GM12801 (cell line): ENCODE measurements around the gene YEATS2.

Experiments used
- TF ChIP-seq, protein P1 (sequence below): IDR thresholded peaks from one replicate; pipeline ENCODE4 v1.5.1; 2011; ENCODE audit warnings: control low read depth; ENCODE audit not compliant: insufficient read length; ENCODE audit errors: extremely low read depth

The YEATS2 gene

DNA sequence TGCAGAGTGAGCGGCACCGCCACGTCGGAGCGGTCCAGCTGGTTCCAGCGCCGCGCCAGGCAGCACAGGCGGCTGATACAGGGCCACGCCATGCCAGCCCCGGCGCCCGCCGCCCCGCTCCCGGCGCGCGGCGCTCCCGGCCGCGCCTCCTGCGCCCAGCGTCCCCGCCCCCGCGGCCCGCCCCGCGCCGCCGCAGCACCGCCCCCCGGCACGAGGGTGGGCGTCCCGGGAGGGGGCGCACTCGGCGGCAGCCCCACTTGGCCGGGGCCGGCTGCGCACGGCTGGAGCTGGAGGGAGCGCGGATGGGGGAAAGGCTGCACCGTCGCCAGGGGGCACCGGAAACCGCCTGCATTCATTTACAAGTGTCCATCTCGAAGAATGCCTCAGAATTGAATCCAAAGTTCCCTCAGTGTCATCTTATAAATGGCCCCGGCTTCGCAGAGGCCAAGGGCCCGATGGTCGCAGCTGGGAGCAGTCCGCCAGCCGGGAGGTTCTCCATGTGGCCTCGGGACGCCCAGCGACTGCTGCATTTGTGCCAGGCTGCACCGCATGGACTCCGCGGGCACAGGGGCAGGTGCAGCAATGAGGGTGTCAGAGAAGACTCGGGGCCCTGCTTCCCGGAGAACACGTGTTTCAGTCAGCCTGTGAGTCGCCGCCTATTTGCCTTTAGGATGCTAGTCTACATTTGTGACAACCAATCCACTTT, 128.0 kb downstream of the YEATS2 start, which contains the start of gene MAP6D1:
Gene MAP6D1 (minus strand): TSS at position 122 of the 706 bp plus-strand sequence. CDS start 30 bp downstream, at position 92.
- TF ChIP-seq, protein P1, sequence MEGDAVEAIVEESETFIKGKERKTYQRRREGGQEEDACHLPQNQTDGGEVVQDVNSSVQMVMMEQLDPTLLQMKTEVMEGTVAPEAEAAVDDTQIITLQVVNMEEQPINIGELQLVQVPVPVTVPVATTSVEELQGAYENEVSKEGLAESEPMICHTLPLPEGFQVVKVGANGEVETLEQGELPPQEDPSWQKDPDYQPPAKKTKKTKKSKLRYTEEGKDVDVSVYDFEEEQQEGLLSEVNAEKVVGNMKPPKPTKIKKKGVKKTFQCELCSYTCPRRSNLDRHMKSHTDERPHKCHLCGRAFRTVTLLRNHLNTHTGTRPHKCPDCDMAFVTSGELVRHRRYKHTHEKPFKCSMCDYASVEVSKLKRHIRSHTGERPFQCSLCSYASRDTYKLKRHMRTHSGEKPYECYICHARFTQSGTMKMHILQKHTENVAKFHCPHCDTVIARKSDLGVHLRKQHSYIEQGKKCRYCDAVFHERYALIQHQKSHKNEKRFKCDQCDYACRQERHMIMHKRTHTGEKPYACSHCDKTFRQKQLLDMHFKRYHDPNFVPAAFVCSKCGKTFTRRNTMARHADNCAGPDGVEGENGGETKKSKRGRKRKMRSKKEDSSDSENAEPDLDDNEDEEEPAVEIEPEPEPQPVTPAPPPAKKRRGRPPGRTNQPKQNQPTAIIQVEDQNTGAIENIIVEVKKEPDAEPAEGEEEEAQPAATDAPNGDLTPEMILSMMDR = no peak

DNA sequence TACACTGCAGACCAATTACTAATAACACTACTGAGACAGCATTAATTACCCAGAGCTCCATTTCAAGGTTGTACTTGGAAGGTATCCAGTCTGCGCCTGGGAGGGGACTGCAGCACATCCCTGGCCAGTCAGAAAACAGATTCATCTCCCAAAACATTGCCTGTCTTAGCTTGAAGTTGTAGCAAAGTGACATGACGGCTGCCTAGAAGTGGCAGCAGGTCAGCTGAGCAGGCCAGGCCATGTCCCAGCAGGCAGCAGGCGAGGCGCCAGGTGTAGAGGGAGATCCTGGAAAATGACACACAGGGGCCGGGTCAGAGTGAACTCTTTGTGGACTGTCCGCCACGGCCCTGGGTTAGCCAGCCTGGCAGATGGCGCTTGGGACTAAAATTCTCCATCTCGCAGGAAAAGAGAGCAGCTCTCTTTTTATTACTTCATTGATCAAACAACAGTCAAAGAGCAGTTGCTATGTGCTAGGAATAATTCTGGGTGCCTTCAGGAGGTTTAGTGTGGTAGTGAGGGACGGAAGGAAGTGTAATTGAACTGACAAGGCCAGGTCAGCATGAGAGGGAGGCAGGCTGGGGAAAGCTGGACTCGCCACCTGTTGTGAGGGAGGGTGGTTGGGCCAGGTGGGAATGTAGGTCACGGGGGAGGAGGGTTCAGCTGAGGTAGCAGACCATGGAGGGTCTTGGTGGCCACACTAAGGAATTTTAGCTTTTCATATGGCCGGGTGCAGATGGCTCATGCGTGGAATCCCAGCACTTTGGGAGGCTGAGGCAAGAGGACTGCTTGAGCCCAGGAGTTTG, 129.1 kb downstream of the YEATS2 start:
- TF ChIP-seq, protein P1 = no peak

DNA sequence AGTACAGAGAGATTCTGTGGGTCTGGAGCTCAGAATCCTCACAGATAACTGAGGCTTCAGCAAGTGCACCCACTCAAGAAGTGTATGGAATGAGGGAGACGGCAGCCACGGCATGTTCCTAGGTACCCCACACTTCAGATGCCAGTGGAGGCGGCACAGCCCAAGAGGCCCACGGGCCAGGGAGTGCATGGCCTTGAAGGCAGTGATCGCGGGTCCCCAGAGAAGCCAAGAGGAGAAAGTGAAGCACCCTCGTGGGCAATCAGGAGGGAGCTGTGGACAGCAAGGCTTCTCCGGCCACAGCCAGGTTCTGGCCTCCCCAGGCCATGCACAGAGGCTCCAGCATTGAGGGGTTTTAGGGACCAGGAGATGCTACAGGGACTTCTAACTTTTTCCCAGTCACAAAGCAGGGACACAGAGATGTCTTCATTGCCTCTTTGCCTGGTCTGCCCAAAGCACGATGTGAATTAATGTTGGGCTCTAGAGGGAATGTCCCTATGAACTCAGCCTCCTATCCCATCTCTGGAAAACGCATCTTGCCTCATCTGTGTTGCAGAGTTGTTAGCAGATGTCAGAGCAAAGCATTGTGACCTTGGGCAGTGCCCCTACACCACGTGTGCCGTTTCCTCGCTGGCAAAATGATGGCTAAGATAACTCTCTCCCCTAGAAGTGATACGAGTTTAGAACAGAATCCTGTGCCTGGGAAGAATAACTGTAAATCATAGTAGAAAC, 130.4 kb downstream of the YEATS2 start:
- TF ChIP-seq, protein P1 = no peak

DNA sequence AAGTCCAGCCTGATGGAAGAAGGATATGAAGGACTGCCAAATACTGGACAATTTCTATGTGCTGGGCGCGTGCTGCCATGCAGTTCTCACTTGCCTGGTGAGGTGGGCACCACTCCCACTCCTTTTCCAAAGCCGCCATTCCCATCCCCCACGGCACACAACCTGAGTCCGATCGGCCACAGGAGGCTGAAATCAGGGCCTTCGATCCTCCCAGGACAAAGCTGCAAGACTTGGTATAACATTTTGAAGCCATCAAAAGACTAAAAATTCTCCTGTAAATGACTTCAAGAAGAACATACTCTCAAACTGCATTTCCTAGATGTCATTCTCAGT, 130.9 kb downstream of the YEATS2 start:
- TF ChIP-seq, protein P1 = no peak

DNA sequence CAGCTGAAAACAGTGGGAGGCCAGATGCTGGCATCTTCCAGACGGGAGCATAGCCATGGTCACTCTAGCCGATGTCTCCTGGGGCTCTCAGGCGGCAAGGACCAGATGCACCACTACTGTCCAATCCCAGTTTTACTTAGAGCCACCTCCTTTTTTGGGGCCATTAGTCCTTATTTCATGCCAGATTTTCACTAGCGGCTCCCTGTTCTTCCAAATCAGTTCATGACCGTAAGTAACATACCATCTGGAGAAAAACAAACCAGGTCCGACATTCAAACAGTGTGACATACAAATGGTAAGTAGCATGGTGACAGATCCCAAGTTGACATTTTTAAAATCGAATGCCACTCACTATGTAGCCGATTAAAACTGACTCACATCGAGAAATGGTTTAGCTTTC, 131.9 kb downstream of the YEATS2 start:
- TF ChIP-seq, protein P1 = no peak

DNA sequence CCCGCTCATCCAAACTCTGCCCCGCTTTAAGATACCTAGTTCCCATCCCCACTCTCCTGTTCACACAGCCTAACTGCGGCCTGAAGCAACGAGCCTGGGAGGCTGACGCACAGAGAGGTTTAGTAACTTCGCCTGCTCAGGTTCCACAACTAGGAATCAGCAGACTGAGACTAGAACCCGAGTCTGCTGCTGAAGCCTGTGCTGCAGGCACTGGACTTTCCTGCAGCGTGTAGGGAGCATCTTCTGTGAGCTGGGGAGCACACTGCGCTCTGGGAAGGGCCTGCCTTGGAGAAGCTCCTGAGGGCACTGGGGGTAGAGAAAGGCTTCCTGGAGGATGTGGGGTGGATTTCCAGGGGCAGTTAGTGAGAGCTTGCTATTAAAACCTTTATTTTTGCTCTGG, 132.6 kb downstream of the YEATS2 start:
- TF ChIP-seq, protein P1 = no peak

DNA sequence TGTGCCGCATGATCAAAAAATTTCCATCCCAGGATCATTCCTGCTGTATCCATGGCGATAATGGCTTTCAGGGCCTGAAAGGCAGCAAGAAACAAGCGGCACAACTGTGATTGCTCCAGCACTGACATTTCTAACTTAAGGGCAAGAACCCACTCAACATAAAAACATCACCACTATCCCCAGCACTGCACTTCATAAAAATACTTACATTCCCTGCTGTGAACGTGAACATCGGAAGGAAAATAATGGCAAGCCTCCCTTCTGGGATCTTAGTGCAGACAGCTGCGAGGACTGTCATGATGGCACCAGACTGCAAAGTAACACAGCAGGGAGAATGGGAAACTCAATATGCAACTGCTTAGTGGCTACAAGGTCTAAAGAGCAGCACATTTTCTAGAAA, 135.9 kb downstream of the YEATS2 start:
- TF ChIP-seq, protein P1 = no peak
